ENCODE measurements around the gene OR10G8. TPM values are rescaled to one million over a fixed set of nuclear protein-coding genes. Genes with fewer than 3 reads are reported as not detected.
A peak's percentile ranks its signal among the peaks of the same experiment; 100 is the strongest.
"Not testable (repeated sequence)": the region's sequence is repeated elsewhere in the genome, so short reads cannot be mapped to it uniquely, and the experiment has no call there.

Gene OR10G8, protein sequence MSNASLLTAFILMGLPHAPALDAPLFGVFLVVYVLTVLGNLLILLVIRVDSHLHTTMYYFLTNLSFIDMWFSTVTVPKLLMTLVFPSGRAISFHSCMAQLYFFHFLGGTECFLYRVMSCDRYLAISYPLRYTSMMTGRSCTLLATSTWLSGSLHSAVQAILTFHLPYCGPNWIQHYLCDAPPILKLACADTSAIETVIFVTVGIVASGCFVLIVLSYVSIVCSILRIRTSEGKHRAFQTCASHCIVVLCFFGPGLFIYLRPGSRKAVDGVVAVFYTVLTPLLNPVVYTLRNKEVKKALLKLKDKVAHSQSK
- not detected for total RNA-seq

- Mint-ChIP-seq H3K36me3 (no peaks in the 10 kb centered on the region), H3K27ac (no peak within 1 kb of the TSS), H3K9me3 (no peaks in the 10 kb centered on the region)
- DNase-seq (ENCODE audit: low spot score in 2 of 2) (no peak), ATAC-seq (peak in 1 of 2 donors; percentile 20)
Measured at GRCh38 chr11:124026498-124026897, at the start of gene OR10G8. Gene OR10G8 (plus strand): TSS chr11:124026798. CDS start chr11:124029623, 2,825 bp downstream.

GRCh38 chr11:123977731-123978347, 48.8 kb upstream of the OR10G8 start, which contains the start of gene OR10S1:
Gene OR10S1 (minus strand): TSS chr11:123977781. CDS start chr11:123977664, 117 bp downstream.
- ATAC-seq: no peak
- Mint-ChIP-seq H3K36me3 (peaks cover 0 to 5% of the 10 kb centered on the region in 2 donors), H3K9me3 (peaks cover 4 to 7% of the 10 kb centered on the region in 2 donors), H3K27ac (no peak within 1 kb of the TSS)
- no peak for DNase-seq (ENCODE audit: low spot score in 2 of 2)

GRCh38 chr11:123979311-123979710, 47.3 kb upstream of the OR10G8 start:
- peaks cover 0 to 12% of the 10 kb centered on the region in 2 donors for H3K36me3 Mint-ChIP-seq
- no peak for ATAC-seq

GRCh38 chr11:123995119-123995518, 31.5 kb upstream of the OR10G8 start, which contains the start of gene OR10G6:
Gene OR10G6 (minus strand): TSS chr11:123995161. CDS start chr11:123995161, 0 bp downstream.
- DNase-seq (ENCODE audit: low spot score in 2 of 2) (no peak), ATAC-seq (no peak)
- Mint-ChIP-seq H3K27ac (no peak within 1 kb of the TSS), H3K36me3 (no peaks in the 10 kb centered on the region), H3K9me3 (no peaks in the 10 kb centered on the region)

More at GRCh38 chr11:123979311-123979710, 47.3 kb upstream of the OR10G8 start:
- Mint-ChIP-seq H3K9me3 (peaks cover 9% of the 10 kb centered on the region in 2 donors), H3K27ac (no peak overlapping the region)
- DNase-seq (ENCODE audit: low spot score in 2 of 2): no peak

- DNase-seq (ENCODE audit: low spot score in 2 of 2) (no peak), ATAC-seq (no peak)
- peak within 1 kb of the TSS in 1 of 2 donors; percentile 5 for H3K27ac Mint-ChIP-seq
- no peaks in the 10 kb centered on the region for H3K9me3 Mint-ChIP-seq
- H3K36me3 Mint-ChIP-seq: no peaks in the 10 kb centered on the region
Measured at GRCh38 chr11:124012697-124013096, 13.9 kb upstream of the OR10G8 start, which contains the start of gene OR10G4. Gene OR10G4 (plus strand): TSS chr11:124012997. CDS start chr11:124015575, 2,578 bp downstream.

GRCh38 chr11:124015837-124016236, 10.8 kb upstream of the OR10G8 start:
- H3K36me3 Mint-ChIP-seq; ATAC-seq; DNase-seq (ENCODE audit: low spot score in 2 of 2); H3K9me3 Mint-ChIP-seq; H3K27ac Mint-ChIP-seq: not testable (repeated sequence)

- no peaks in the 10 kb centered on the region for H3K36me3 Mint-ChIP-seq
- H3K9me3 Mint-ChIP-seq: no peaks in the 10 kb centered on the region
- DNase-seq (ENCODE audit: low spot score in 2 of 2): no peak
- H3K27ac Mint-ChIP-seq: no peak overlapping the region
- ATAC-seq: no peak
Measured at GRCh38 chr11:124036666-124037065, 10.1 kb downstream of the OR10G8 start.

DNA sequence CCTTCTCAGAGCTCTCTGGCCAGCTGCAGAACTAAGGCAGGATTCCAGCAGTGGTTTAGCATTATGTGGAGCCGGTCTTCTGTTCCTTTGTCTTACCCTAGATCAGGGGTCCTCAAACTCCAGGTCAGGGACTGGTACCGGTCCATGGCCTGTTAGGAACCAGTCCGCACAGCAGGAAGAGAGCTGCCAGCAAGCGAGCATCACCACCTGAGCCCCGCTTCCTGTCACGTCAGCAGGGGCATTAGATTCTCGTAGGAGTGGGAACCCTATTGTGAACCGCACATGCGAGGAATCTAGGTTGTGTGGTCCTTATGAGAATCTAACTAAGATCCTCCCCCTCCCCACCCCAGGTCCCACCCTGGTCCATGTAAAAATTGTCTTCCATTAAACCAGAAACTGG, 13.0 kb downstream of the OR10G8 start:
- Mint-ChIP-seq H3K36me3 (no peaks in the 10 kb centered on the region), H3K9me3 (no peaks in the 10 kb centered on the region), H3K27ac (no peak overlapping the region)
- ATAC-seq (no peak), DNase-seq (ENCODE audit: low spot score in 2 of 2) (no peak)

DNA sequence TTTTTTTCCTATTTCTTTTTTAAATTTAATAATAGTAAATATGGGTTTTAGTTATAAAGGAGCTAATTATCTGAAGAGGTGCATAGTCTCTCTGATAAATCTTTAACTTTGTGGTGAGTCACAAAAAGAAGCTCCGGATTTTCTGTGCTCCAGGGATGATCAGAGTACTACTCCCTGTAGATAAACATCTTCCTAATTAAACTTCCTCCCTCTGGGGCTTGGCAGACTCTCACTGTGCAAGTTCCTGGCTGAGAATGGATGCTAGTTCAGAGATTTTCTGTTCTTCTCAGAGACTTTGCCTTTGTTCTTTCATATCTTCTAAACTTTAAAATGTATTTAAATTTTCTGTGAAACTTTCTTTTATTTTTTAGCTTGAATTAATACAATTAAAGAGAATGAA, 14.7 kb downstream of the OR10G8 start, which contains the start of gene OR10G7:
Gene OR10G7 (minus strand): TSS at position 72 of the 400 bp plus-strand sequence. CDS start 2,324 bp downstream, outside the sequence.
- ATAC-seq: no peak
- H3K9me3 Mint-ChIP-seq: no peaks in the 10 kb centered on the region
- DNase-seq (ENCODE audit: low spot score in 2 of 2): no peak
- no peaks in the 10 kb centered on the region for H3K36me3 Mint-ChIP-seq
- no peak within 1 kb of the TSS for H3K27ac Mint-ChIP-seq

DNA sequence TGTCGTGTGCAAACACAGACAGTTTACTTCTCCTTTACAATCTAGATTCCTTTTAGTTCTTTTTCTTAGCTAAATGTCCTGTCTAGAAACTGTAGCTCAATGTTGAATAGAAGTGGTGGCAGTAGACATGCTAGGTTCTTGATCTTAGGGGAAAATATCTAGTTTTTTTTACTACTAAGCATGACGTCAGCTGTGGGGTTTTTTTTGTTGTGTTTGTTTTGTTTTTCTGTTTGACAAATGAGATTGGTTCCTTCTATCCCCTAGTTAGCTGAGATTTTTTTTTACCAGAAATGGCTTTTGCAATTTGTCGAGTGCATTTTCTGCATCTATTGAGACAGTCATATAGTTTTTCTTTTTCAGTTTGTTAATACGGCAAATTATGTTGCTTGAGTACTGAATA, 16.8 kb downstream of the OR10G8 start:
- no peaks in the 10 kb centered on the region for H3K36me3 Mint-ChIP-seq
- DNase-seq (ENCODE audit: low spot score in 2 of 2): no peak
- H3K9me3 Mint-ChIP-seq: no peaks in the 10 kb centered on the region
- ATAC-seq: no peak
- no peak overlapping the region for H3K27ac Mint-ChIP-seq

DNA sequence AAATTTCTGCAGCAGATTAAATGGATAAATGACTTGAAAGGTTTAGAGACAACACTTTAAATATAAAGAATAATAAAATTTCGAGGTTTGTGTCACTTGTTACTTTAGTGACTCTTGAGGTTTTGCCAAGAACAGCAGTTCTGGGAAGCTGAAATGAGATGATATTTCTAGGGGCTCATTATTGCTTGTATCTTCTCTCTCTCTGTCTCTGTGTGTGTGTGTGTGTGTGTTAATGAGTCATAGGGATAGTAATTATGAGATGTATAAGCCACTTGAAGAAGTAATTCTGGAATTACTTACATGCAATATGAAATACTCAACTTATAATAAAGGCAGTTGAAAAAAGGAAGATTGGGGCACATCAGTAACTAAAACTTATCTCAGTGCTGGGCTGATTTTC, 24.1 kb downstream of the OR10G8 start:
- no peaks in the 10 kb centered on the region for H3K9me3 Mint-ChIP-seq
- ATAC-seq (peak in 1 of 2 donors; percentile 86), DNase-seq (ENCODE audit: low spot score in 2 of 2) (no peak)
- no peaks in the 10 kb centered on the region for H3K36me3 Mint-ChIP-seq
- no peak overlapping the region for H3K27ac Mint-ChIP-seq

DNA sequence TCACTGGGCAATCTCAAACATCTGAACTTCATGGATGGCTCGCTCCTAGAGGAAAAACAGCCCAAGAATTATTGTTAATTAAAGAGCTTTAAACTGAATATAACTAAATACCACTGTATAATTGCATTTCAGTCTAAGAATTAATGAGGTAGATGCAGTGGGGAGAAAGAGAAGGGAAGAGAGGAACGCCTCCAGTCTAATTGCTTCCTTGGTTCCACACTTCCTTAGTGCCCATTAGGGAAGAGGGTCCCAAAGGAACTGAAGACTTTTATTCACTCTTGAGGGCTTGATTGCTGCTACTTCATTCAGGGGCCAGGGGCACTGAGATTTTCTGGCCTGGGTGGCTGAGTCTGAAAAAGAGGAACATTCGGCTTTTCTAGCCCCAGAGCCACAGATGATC, 26.4 kb downstream of the OR10G8 start:
- H3K27ac Mint-ChIP-seq: no peak overlapping the region
- no peaks in the 10 kb centered on the region for H3K9me3 Mint-ChIP-seq
- no peaks in the 10 kb centered on the region for H3K36me3 Mint-ChIP-seq
- ATAC-seq (no peak), DNase-seq (ENCODE audit: low spot score in 2 of 2) (no peak)

DNA sequence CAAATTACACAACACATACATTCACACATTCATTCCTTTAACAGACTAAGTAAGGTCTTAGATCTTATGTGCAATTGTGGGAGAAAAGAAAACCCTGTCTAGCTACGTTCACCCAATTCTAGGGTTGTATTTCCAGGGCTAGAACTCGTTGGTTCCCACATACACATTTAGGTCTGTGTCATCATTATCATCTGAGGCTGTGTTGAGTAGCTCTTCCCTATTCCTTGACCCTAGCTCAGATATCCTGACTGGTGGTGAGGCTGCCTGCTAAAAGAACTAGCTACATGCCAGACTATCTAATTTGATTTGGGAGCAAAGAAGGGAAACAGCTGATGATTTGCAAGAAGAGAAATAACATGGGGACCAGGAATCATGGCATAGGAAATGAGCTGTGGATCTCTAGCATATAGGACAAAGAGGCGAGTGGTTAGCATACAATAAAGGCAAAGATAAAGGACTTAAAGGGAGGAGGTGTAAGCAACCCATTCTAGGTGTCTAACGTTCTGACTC, 42.1 kb downstream of the OR10G8 start:
- Mint-ChIP-seq H3K27ac (no peak overlapping the region), H3K9me3 (no peaks in the 10 kb centered on the region), H3K36me3 (no peaks in the 10 kb centered on the region)
- peak in 1 of 2 donors; percentile 35 for ATAC-seq
- no peak for DNase-seq (ENCODE audit: low spot score in 2 of 2)

DNA sequence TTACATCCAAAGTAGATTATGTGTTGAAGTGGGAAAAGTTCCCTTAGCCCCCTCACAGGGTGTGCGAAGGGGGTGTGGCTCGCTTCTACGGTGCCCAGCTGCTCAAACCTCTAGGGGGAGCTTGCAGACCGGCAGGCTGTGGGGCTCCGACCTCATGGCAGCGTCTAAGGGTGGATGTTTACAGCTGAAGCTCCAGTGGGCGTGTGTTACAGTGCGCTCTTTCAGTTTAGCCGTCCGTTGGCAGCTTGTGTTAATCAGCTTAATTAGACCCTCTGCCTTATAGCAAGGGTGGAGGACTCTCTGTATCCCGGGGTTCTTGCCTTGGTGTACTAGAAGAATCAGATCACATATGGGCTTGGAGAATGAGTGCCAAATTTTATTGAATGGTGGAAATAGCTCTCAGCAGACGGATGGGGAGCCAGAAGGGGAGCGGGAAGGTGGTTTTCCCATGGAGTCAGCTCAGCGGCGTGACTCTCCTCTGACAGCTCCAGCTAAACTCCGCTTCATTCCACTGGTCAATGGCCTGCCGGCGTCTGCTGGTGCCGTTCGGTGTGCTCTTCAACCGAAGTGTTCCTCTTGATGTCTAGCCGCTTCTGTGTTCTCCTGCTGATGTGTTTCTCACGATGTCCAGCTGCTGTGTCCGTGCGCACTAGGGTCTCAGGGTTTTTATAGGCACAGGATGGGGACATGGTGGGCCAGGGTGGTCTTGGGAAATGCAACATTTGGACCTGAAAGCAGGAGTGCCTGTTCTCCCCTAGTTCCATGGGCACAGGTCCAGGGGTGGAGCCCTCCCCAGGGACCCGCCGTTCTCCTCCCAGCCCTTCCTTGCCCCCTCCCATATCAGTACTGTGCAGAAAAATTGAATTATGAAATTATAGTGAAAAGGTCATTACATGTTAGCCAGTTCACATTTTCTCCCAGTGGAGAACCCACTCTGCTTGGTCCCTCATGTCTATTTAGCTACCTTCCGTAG, 43.1 kb downstream of the OR10G8 start:
- peak; percentile 49 to 92 for ATAC-seq
- Mint-ChIP-seq H3K9me3 (no peaks in the 10 kb centered on the region), H3K27ac (no peak overlapping the region), H3K36me3 (no peaks in the 10 kb centered on the region)
- peak in 1 of 2 donors; percentile 54 for DNase-seq (ENCODE audit: low spot score in 2 of 2)

DNA sequence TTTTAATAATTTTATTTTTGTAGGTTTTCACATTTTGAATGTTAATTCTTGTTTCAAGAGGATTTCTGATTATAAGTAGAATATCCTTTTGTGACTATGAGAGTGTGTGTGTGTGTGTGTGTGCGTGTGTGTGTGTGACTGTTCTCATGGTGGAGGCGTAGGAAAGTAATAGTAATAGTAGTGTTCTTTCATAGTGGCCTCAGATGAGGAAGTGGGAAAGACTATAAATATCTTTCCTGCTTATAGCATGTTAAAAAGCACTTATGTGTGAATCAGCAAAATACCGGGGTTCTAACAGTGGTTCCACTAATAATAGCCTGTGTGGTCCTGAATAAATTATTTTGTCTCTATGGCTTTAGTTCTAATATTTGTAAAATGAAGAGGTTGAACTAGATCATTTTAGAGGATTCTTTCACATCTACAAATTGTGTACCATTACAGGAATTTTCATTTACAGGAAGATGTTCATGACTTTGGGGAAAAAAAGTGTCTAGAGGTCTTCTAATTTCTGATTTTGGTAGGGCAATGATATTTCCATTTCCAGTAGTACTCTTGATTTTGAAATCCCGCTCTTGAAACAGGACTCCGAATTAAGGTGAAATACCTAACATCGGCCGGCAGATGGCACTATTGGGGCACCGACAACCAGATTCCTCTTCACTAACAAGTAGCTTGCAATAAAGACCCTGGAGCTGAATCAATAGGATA, 44.5 kb downstream of the OR10G8 start:
- peak in 1 of 2 donors; percentile 61 for DNase-seq (ENCODE audit: low spot score in 2 of 2)
- no peak overlapping the region for H3K27ac Mint-ChIP-seq
- no peaks in the 10 kb centered on the region for H3K36me3 Mint-ChIP-seq
- peak; percentile 39 to 53 for ATAC-seq
- no peaks in the 10 kb centered on the region for H3K9me3 Mint-ChIP-seq

DNA sequence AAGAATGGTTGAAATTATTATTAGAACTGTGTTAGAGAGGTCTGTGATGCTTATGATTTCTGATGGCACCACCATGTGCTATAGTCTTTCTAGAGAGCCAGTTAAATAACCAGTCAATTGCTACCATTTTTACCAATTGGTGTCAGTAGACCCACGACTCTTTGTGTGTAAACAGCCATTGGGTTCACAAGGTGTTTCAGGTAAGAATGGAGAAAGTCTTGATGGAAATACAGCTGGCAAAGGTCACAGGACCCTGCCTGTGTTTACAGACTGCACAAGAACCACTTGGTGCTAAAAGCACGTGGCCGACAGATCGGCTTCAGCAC, 45.0 kb downstream of the OR10G8 start:
- H3K9me3 Mint-ChIP-seq: no peaks in the 10 kb centered on the region

More for the DNA sequence above, 45.0 kb downstream of the OR10G8 start:
- no peak for DNase-seq (ENCODE audit: low spot score in 2 of 2)
- ATAC-seq: no peak
- Mint-ChIP-seq H3K36me3 (no peaks in the 10 kb centered on the region), H3K27ac (no peak overlapping the region)
